ENCODE measurements around the gene TAS2R10.
A peak's percentile ranks its signal among the peaks of the same experiment; 100 is the strongest.

DNA sequence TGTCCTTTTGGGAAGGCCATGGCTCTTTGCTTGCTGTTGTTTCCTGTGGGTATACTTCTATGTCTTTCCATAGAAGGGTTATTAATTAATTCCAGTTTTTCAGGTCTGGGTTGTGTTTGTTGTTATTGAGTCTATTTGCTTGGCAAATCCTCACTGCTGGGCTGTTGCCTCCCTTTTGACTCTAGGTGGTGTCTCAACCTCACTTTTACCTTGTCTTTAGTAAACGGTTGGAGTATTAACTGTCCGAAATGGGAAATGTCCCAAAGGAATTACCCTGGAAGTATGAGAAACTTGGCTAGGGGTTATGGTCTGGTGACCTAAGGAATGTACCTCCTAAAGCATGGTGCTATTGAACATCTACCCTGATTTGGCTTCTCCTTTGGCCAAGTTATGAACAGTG is 41.2 kb upstream of the TAS2R10 start:
- TF ChIP-seq, protein P1, sequence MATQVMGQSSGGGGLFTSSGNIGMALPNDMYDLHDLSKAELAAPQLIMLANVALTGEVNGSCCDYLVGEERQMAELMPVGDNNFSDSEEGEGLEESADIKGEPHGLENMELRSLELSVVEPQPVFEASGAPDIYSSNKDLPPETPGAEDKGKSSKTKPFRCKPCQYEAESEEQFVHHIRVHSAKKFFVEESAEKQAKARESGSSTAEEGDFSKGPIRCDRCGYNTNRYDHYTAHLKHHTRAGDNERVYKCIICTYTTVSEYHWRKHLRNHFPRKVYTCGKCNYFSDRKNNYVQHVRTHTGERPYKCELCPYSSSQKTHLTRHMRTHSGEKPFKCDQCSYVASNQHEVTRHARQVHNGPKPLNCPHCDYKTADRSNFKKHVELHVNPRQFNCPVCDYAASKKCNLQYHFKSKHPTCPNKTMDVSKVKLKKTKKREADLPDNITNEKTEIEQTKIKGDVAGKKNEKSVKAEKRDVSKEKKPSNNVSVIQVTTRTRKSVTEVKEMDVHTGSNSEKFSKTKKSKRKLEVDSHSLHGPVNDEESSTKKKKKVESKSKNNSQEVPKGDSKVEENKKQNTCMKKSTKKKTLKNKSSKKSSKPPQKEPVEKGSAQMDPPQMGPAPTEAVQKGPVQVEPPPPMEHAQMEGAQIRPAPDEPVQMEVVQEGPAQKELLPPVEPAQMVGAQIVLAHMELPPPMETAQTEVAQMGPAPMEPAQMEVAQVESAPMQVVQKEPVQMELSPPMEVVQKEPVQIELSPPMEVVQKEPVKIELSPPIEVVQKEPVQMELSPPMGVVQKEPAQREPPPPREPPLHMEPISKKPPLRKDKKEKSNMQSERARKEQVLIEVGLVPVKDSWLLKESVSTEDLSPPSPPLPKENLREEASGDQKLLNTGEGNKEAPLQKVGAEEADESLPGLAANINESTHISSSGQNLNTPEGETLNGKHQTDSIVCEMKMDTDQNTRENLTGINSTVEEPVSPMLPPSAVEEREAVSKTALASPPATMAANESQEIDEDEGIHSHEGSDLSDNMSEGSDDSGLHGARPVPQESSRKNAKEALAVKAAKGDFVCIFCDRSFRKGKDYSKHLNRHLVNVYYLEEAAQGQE (IDR thresholded peaks at IDR 0.05) = no peak
- no peak for TF ChIP-seq RXRA (IDR thresholded peaks at IDR 0.05)
- TF ChIP-seq, protein P2, sequence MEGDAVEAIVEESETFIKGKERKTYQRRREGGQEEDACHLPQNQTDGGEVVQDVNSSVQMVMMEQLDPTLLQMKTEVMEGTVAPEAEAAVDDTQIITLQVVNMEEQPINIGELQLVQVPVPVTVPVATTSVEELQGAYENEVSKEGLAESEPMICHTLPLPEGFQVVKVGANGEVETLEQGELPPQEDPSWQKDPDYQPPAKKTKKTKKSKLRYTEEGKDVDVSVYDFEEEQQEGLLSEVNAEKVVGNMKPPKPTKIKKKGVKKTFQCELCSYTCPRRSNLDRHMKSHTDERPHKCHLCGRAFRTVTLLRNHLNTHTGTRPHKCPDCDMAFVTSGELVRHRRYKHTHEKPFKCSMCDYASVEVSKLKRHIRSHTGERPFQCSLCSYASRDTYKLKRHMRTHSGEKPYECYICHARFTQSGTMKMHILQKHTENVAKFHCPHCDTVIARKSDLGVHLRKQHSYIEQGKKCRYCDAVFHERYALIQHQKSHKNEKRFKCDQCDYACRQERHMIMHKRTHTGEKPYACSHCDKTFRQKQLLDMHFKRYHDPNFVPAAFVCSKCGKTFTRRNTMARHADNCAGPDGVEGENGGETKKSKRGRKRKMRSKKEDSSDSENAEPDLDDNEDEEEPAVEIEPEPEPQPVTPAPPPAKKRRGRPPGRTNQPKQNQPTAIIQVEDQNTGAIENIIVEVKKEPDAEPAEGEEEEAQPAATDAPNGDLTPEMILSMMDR (IDR thresholded peaks at IDR 0.05; ENCODE audit: low read depth, low read length, missing input control) = peak; percentile 51
